B cell (primary cell): ENCODE results near the gene LRP1. TPM values are rescaled to one million over a fixed set of nuclear protein-coding genes. Genes with fewer than 3 reads are reported as not detected.

Experiments
- ATAC-seq: fragments of 200-7000 bp; cut with Tn5 transposase; one replicate; pipeline ENCODE4 v1.10.0; 2021; ENCODE audit warnings: low read depth, mild to moderate bottlenecking, moderate number of reproducible peaks, moderate library complexity
- CTCF ChIA-PET: fragments of 350-600 bp; sonication (Branson Sonifier 250); formaldehyde crosslinking; loops from one replicate; lab custom pipeline; 2021; ENCODE audit warnings: antibody characterized with exemption, inconsistent platforms; lab: Charles Lee
- POLR2A ChIA-PET: fragments of 350-600 bp; sonication (Branson Sonifier 250); formaldehyde crosslinking; loops from one replicate; lab custom pipeline; 2021; ENCODE audit warnings: antibody characterized with exemption; lab: Charles Lee
- DNase-seq: peaks from one replicate; pipeline ENCODE4 v3.0.0; 2013
- H2AFZ ChIP-seq: 2 replicates; pipeline ENCODE4 v1.6.1; 2012; ENCODE audit warnings: mild to moderate bottlenecking, low read depth, low read length; ENCODE audit not compliant: insufficient read depth, poor library complexity, severe bottlenecking
- H3K27ac ChIP-seq, 2 donors: 1 replicate in 1 of 2; 2 replicates in 1 of 2; pipeline ENCODE4 v1.5.1; 2012 to 2013; ENCODE audit warnings: low read length in 2 of 2, mild to moderate bottlenecking in 2 of 2, moderate library complexity in 1 of 2
- H3K27me3 ChIP-seq, 4 experiments: fragments of 200-600 bp in 1 of 4; sonication (generic) in 1 of 4; replicated peaks in 1 of 4; 1 replicate in 2 of 4; 2 replicates in 2 of 4; pipeline versions ENCODE4 v1.6.1 to v1.7.0; 2013 to 2016; ENCODE audit warnings: low read length in 3 of 4, mild to moderate bottlenecking in 2 of 4, mixed read lengths in 1 of 4, moderate library complexity in 1 of 4; ENCODE audit not compliant: insufficient read depth in 4 of 4, control insufficient read depth in 3 of 4; ENCODE audit errors: control extremely low read depth in 1 of 4
- H3K36me3 ChIP-seq, 2 experiments: replicated peaks in 1 of 2; 1 replicate in 1 of 2; 2 replicates in 1 of 2; pipeline versions ENCODE4 v1.6.1 to v1.7.1; 2013; ENCODE audit warnings: low read length in 1 of 2; ENCODE audit not compliant: insufficient read depth in 2 of 2, control insufficient read depth in 1 of 2; ENCODE audit errors: control extremely low read depth in 1 of 2, extremely low read depth in 1 of 2
- H3K4me1 ChIP-seq, 2 donors: fragments of 200-600 bp in 1 of 2; sonication (generic) in 1 of 2; 1 replicate in 1 of 2; 2 replicates in 1 of 2; pipeline versions ENCODE4 v1.5.1 to v1.6.1; 2013 to 2017; ENCODE audit warnings: low read length in 2 of 2; ENCODE audit not compliant: control insufficient read depth in 2 of 2, insufficient read depth in 2 of 2
- H3K4me2 ChIP-seq: replicated peaks from 2 replicates; pipeline ENCODE3; 2012; ENCODE audit warnings: mild to moderate bottlenecking, low read depth, low read length; ENCODE audit not compliant: poor library complexity, severe bottlenecking
- H3K4me3 ChIP-seq, 5 experiments: fragments of 200-600 bp in 1 of 5; sonication (generic) in 1 of 5; 1 replicate in 3 of 5; 2 replicates in 2 of 5; pipeline versions ENCODE4 v1.5.1 to v1.7.0; 2011 to 2016; ENCODE audit warnings: low read length in 4 of 5, mild to moderate bottlenecking in 4 of 5, low read depth in 2 of 5, control low read depth in 1 of 5, moderate library complexity in 1 of 5; ENCODE audit not compliant: insufficient read depth in 1 of 5; ENCODE audit errors: control extremely low read depth in 1 of 5, extremely low read depth in 1 of 5
- H3K79me2 ChIP-seq: fragments of 200-600 bp; sonication (generic); one replicate; pipeline ENCODE4 v1.6.0; 2016; ENCODE audit warnings: low read length; ENCODE audit not compliant: control insufficient read depth, insufficient read depth
- H3K9ac ChIP-seq: fragments of 200-600 bp; sonication (generic); 2 replicates; pipeline ENCODE4 v1.6.1; 2017; ENCODE audit warnings: mild to moderate bottlenecking, low read length, moderate library complexity
- H3K9me3 ChIP-seq, 3 donors: one replicate each; pipeline versions ENCODE4 v1.6.1 to v1.7.1; 2013; ENCODE audit warnings: low read length in 2 of 3; ENCODE audit not compliant: control insufficient read depth in 2 of 3, insufficient read depth in 1 of 3; ENCODE audit errors: control extremely low read depth in 1 of 3
- H4K20me1 ChIP-seq: 2 replicates; pipeline ENCODE4 v1.6.0; 2012; ENCODE audit warnings: mild to moderate bottlenecking, low read length; ENCODE audit not compliant: insufficient read depth, control insufficient read depth, poor library complexity, severe bottlenecking
- H3K27ac Mint-ChIP-seq: one replicate; pipeline ENCODE4 v1.8.0; 2021; ENCODE audit warnings: mixed read lengths
- H3K27me3 Mint-ChIP-seq: one replicate; pipeline ENCODE4 v1.8.0; 2021; ENCODE audit warnings: mixed read lengths
- H3K4me1 Mint-ChIP-seq: one replicate; pipeline ENCODE4 v1.8.0; 2021; ENCODE audit warnings: mixed read lengths
- H3K4me3 Mint-ChIP-seq: one replicate; pipeline ENCODE4 v1.8.0; 2021; ENCODE audit warnings: mixed read lengths
- H3K9me3 Mint-ChIP-seq: one replicate; pipeline ENCODE4 v1.8.0; 2022; ENCODE audit warnings: mixed read lengths; ENCODE audit not compliant: insufficient read depth
- EZH2 ChIP-seq: IDR thresholded peaks from 2 replicates; pipeline ENCODE4 v1.6.1; 2012; ENCODE audit warnings: borderline replicate concordance, low read depth, mild to moderate bottlenecking, moderate library complexity, low read length; ENCODE audit not compliant: insufficient read depth, poor library complexity, severe bottlenecking
- WGBS: methylation state at CpG from one replicate; pipeline ENCODE4 v1.1.5; 2013; ENCODE audit warnings: missing lambda C conversion rate; ENCODE audit not compliant: insufficient coverage; 5-methylcytosine and 5-hydroxymethylcytosine counted together
- intact Hi-C: fragments of 100-400 bp; cut with micrococcal nuclease; formaldehyde crosslinking; loops from one replicate; pipeline ENCODE4 v1.10.0; 2022
- polyA minus RNA-seq: library from RNA; depleted of rRNA, polyadenylated mRNA; stranded (reverse); fragments of >200 nt; gene quantifications from 2 replicates; pipeline ENCODE4 v1.2.3, GENCODE V29; 2012
- polyA plus RNA-seq: library from polyadenylated mRNA; depleted of rRNA; stranded (reverse); fragments of >200 nt; gene quantifications from 2 replicates; pipeline ENCODE4 v1.2.3, GENCODE V29; 2012
- total RNA-seq, 2 donors: library from RNA; stranded (reverse); fragments of 120-200 nt in 1 of 2; gene quantifications; 1 replicate in 1 of 2; 2 replicates in 1 of 2; pipeline versions ENCODE4 v1.2.3 to v1.2.4, GENCODE V29; 2013 to 2022
- TF ChIP-seq, protein P1 (sequence below): fragments of 200-600 bp; IDR thresholded peaks from one replicate; pipeline ENCODE4 v1.8.0; 2022; ENCODE audit warnings: antibody characterized with exemption, mild to moderate bottlenecking

Gene LRP1
- total RNA-seq (4.1 and 5.7 TPM in 2 replicates), polyA plus RNA-seq (2.0 TPM in 2 replicates), polyA minus RNA-seq (4.7 and 14.7 TPM in 2 replicates)
- total RNA-seq (2013), result 2.9 TPM

DNA sequence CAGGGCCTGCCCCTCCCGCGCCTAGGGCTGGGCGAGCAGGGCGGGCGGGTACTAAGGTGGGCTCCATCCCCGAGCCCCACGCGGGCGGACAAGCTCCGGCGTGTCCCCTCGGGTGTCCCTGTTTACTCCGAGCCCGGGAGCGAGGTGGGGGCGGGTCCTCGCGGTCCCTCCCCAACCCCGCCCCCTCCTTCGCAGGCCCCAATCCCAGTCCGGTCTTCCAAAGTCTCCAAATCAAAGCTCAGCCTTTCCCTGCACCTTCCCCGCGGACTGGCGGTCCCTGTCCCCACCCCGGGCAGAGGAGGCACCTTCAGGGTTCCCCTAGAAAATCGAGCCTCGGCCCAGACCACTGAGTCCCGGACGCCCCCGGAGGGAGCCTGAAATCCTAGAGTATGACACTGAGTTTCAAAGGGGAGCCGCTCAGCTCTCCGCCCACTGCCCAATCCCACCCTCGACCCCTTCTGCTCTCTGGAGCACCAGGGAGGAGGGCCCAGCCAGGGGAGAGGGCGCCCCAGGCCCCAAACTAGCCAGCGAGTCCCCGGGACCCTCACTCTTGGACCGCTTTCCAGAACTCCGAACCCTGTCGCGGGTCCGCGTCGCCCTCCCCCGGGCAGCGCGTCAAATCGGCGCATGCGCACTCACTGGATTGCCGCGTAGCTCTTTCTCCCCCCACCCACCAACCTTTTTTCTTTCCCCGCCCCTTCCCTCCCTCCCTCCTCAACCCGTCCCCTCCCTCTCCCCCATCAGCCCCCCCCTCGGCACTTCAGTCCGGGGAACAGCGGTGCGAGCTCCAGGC, at the start of gene LRP1:
Gene LRP1 (plus strand): TSS at position 758 of the 793 bp plus-strand sequence. CDS start 482 bp downstream, outside the sequence.
- peaks cover 11 to 21% of the 10 kb centered on the region in 2 donors for H3K4me1 ChIP-seq
- Mint-ChIP-seq H3K4me1 (peaks cover 16% of the 10 kb centered on the region), H3K27me3 (peaks cover 17% of the 10 kb centered on the region), H3K27ac (peak within 1 kb of the TSS; percentile 59), H3K9me3 (no peaks in the 10 kb centered on the region), H3K4me3 (peak within 1 kb of the TSS; percentile 89)
- peak within 1 kb of the TSS; percentile 87 for H3K9ac ChIP-seq
- peak; percentile 58 for ATAC-seq
- intact Hi-C loops, result loop anchor here (1.0 to 5.0 kb wide), 3 partner anchors 41 to 371 kb away; no protein-coding TSS in a partner anchor
- H3K4me2 ChIP-seq, result peak within 1 kb of the TSS; percentile 100
- H3K9me3 ChIP-seq, result peaks cover 0 to 2% (median 0%) of the 10 kb centered on the region in 3 donors
- peak within 1 kb of the TSS; percentile 7 to 88 (median 79) for H3K4me3 ChIP-seq
- H3K27ac ChIP-seq, result peak within 1 kb of the TSS in 1 of 2 donors; percentile 53
- H3K27me3 ChIP-seq, result peaks cover 0 to 13% (median 3%) of the 10 kb centered on the region in 4 experiments
- DNase-seq, result peak; percentile 83
- under 1% methylated on average over 50 of the region's 57 CpGs for WGBS
- no peaks in the 10 kb centered on the region for H4K20me1 ChIP-seq
- ChIA-PET POLR2A (interaction anchor here (0.5 to 2.1 kb wide), 9 partner anchors 16 to 939 kb away, joined by 3 to 14 read pairs (median 3); partner anchors contain the start of genes DDIT3 and STAT6), CTCF (interaction anchor here (0.7 to 8.1 kb wide), 14 partner anchors 11 to 123 kb away, joined by 3 to 108 read pairs (median 4); no protein-coding TSS in a partner anchor)
- no peaks in the 10 kb centered on the region for H3K36me3 ChIP-seq
- TF ChIP-seq EZH2, result no peak
- TF ChIP-seq, protein P1, sequence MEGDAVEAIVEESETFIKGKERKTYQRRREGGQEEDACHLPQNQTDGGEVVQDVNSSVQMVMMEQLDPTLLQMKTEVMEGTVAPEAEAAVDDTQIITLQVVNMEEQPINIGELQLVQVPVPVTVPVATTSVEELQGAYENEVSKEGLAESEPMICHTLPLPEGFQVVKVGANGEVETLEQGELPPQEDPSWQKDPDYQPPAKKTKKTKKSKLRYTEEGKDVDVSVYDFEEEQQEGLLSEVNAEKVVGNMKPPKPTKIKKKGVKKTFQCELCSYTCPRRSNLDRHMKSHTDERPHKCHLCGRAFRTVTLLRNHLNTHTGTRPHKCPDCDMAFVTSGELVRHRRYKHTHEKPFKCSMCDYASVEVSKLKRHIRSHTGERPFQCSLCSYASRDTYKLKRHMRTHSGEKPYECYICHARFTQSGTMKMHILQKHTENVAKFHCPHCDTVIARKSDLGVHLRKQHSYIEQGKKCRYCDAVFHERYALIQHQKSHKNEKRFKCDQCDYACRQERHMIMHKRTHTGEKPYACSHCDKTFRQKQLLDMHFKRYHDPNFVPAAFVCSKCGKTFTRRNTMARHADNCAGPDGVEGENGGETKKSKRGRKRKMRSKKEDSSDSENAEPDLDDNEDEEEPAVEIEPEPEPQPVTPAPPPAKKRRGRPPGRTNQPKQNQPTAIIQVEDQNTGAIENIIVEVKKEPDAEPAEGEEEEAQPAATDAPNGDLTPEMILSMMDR, result no peak
- H3K79me2 ChIP-seq, result no peaks in the 10 kb centered on the region
- H2AFZ ChIP-seq, result peak within 1 kb of the TSS; percentile 98
